BLaER1 treated with 17β-estradiol and CSF1 and Interleukin-3, amounts not matched to agents 10 nM and 100 nM (cell line): ENCODE results near the gene GAST.

Experiments
- H3K27ac ChIP-seq, 11 experiments: shearing (Covaris generic); formaldehyde crosslinking; 2 replicates each; pipeline ENCODE4 v1.8.1; 2022
- H3K27me3 ChIP-seq, 11 experiments: shearing (Covaris generic); formaldehyde crosslinking; 2 replicates each; pipeline ENCODE4 v1.8.1; 2022
- H3K36me3 ChIP-seq, 11 experiments: shearing (Covaris generic); formaldehyde crosslinking; 2 replicates each; pipeline ENCODE4 v1.8.1; 2022
- H3K4me1 ChIP-seq, 10 experiments: shearing (Covaris generic); formaldehyde crosslinking; 2 replicates each; pipeline ENCODE4 v1.8.1; 2022
- H3K4me2 ChIP-seq, 11 experiments: shearing (Covaris generic); formaldehyde crosslinking; 2 replicates each; pipeline ENCODE4 v1.8.1; 2022
- H3K4me3 ChIP-seq, 10 experiments: shearing (Covaris generic); formaldehyde crosslinking; 2 replicates each; pipeline ENCODE4 v1.8.1; 2022
- H3K9ac ChIP-seq, 11 experiments: shearing (Covaris generic); formaldehyde crosslinking; 2 replicates each; pipeline ENCODE4 v1.8.1; 2022
- H3K9me3 ChIP-seq, 11 experiments: shearing (Covaris generic); formaldehyde crosslinking; replicated peaks in 1 of 11; 2 replicates each; pipeline ENCODE4 v1.8.1; 2022
- H4K20me1 ChIP-seq, 11 experiments: shearing (Covaris generic); formaldehyde crosslinking; 2 replicates each; pipeline ENCODE4 v1.8.1; 2022
- Cebpa-rat ChIP-seq, 11 experiments: shearing (Covaris generic); IDR thresholded peaks; 2 replicates each; pipeline ENCODE4 v1.8.1; 2022

The GAST gene

DNA sequence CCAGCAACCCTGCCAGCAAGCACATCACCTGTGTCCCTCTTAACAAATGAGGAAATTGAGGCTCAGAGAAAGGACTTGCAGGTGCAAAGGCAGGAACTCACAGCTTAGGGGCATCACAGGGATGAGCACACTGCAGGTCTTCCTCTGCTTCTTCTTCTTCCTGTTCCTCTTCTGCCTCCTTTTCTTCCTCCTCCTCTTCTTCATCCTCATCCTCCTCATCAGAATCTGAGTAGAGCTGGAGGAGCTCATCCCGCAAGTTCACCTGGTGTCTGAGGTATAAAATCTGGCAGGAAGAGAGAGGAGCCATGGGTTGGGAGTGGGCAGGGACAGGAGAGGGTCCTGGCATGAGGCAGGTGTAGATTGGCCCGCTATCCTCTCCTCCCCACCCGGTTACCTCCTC, 19.7 kb downstream of the GAST start:
- Histone ChIP-seq H3K4me2 (peak overlapping the region in 8 of 11 experiments; percentile 0 to 45 (median 13); a peak in 3 of 22 replicates), H3K4me3 (no peak overlapping the region), H3K27ac (no peak overlapping the region), H3K9me3 (no peaks in the 10 kb centered on the region), H3K4me1 (peaks cover 36 to 71% (median 56%) of the 10 kb centered on the region in 10 experiments), H3K9ac (no peak overlapping the region), H3K27me3 (peaks cover 52 to 66% (median 62%) of the 10 kb centered on the region in 11 experiments), H3K36me3 (no peaks in the 10 kb centered on the region), H4K20me1 (peaks cover 0 to 13% (median 5%) of the 10 kb centered on the region in 11 experiments; a peak in 7 of 22 replicates)
- no peak for TF ChIP-seq Cebpa-rat (IDR thresholded peaks at IDR 0.05)

DNA sequence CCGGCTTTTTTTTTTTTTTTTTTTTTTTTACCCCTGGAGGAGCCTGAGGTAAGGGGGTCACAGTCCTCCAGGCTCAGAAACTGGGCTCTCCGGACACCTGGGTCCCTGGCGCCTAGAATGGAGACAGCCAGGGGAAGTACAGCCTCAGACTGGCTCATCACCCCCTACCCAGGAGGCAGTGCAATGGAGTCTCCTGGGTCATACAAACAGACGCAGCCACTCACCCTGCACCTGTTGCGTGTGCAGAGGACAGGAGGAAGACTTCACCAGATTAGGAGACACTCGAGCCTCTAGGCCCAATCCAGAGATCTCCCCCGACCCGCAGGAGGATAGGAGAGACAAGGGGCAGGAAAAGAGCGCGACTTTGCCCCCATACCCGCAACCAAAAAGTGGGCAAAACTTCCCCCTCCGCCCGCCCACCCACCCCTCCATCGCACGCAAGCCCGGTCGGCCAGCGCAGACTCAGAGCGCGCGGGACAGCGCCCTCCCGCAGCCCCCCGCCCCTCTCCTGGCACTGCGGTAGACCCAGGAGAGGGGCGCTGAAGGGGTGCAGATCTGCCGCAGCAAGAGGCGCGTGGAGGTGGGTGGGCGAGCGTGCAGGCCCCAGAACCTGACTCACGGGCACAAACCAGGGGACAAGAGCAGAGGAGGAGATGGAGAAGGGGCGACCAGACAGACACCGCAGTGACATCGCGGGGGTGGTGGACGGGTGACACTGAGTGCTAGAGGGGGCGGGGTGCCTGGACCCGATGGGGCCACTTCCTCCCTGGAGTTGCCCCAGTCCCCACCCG, 21.4 kb downstream of the GAST start:
- Histone ChIP-seq H3K9me3 (no peaks in the 10 kb centered on the region), H3K27ac (no peak overlapping the region), H3K4me1 (peaks cover 20 to 70% (median 54%) of the 10 kb centered on the region in 10 experiments), H4K20me1 (peaks cover 0 to 13% (median 5%) of the 10 kb centered on the region in 11 experiments; a peak in 7 of 22 replicates), H3K9ac (no peak overlapping the region), H3K4me3 (peak overlapping the region in 5 of 10 experiments; percentile 52 to 66 (median 58); a peak in 5 of 20 replicates), H3K4me2 (peak overlapping the region; percentile 66 to 98 (median 87); a peak in 18 of 22 replicates), H3K27me3 (peaks cover 61 to 75% (median 72%) of the 10 kb centered on the region in 11 experiments), H3K36me3 (no peaks in the 10 kb centered on the region)
- no peak for TF ChIP-seq Cebpa-rat (IDR thresholded peaks at IDR 0.05)

DNA sequence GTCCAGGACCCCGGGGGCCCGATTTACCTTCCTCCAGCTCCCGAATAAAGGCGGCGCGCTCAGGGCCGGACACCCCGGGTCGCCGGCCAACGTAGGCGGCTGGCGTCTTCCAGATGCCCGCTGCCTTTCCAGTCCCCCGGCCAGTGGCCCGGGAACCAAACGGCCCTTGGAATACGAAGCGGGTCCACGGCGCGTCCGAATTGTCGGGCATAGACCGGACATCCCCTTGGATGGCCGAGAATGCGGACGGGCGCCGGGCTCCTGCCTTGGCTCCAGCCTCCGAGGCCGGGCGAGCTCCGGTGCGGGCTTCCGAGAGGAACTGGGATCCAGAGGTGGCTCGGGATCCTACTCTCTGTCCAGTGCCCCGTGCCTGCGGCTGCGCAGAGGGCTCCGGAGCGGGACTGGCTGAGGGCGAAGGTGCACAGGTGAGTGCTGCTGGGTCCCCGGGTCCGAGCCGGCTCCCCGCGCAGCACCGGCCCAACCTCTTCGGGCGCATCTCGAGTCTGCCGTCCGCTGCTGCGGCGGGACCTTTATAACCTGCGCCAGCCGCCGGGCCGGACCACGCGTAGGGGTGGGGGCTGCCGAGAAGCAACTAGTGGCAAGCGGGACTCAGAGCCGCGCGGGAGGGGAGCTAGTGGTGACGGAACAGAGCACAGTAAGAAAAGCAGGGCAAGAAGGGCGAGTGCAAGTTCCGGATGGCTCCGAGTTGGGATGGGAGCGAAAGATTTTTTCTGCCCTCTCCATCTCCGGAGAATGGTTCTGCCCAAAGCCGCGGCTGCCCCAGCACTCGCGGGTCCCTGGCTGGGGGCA, 22.2 kb downstream of the GAST start, which contains the start of gene HAP1:
TSS of gene HAP1 (minus strand) at position 505 of the 810 bp plus-strand sequence. CDS start at position 496, 9 bp downstream.
- no peaks in the 10 kb centered on the region for H3K9me3 ChIP-seq
- H3K36me3 ChIP-seq, result no peaks in the 10 kb centered on the region
- peak within 1 kb of the TSS; percentile 66 to 98 (median 87) for H3K4me2 ChIP-seq
- H3K27ac ChIP-seq, result no peak within 1 kb of the TSS
- H3K4me3 ChIP-seq, result peak within 1 kb of the TSS; percentile 40 to 66 (median 54)
- peaks cover 0 to 13% (median 5%) of the 10 kb centered on the region in 11 experiments; a peak in 7 of 22 replicates for H4K20me1 ChIP-seq
- H3K27me3 ChIP-seq, result peaks cover 61 to 75% (median 72%) of the 10 kb centered on the region in 11 experiments
- peak within 1 kb of the TSS in 8 of 11 experiments; percentile 38 to 64 (median 60); a peak in 17 of 22 replicates for H3K9ac ChIP-seq
- peaks cover 20 to 71% (median 53%) of the 10 kb centered on the region in 10 experiments for H3K4me1 ChIP-seq
- TF ChIP-seq Cebpa-rat (IDR thresholded peaks at IDR 0.05), result no peak

DNA sequence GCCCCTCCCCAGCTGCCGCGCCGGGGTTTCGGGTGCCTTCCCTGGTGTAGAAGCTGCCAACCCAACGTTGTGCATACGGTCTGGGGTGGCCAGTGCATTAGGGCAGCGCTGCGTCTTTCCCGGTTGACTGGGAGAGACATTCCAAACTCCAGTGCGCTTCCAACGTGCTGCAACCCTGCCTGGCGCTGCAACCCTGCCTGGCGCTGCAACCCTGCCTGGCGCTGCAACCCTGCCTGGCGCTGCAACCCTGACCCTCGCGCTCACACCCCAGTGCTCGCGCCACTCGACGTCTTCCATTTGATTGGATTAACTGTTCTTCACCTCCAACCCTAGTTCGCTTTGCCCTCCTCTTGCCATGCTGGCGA, 22.8 kb downstream of the GAST start:
- H3K9ac ChIP-seq, result peak overlapping the region in 8 of 11 experiments; percentile 38 to 64 (median 60); a peak in 16 of 22 replicates
- H3K4me1 ChIP-seq, result peaks cover 20 to 73% (median 59%) of the 10 kb centered on the region in 10 experiments
- H3K27me3 ChIP-seq, result peaks cover 61 to 75% (median 72%) of the 10 kb centered on the region in 11 experiments
- peaks cover 0 to 13% (median 5%) of the 10 kb centered on the region in 11 experiments; a peak in 7 of 22 replicates for H4K20me1 ChIP-seq
- no peaks in the 10 kb centered on the region for H3K36me3 ChIP-seq
- peak overlapping the region; percentile 66 to 98 (median 87) for H3K4me2 ChIP-seq
- H3K27ac ChIP-seq, result no peak overlapping the region
- H3K9me3 ChIP-seq, result no peaks in the 10 kb centered on the region
- TF ChIP-seq Cebpa-rat (IDR thresholded peaks at IDR 0.05), result no peak
- peak overlapping the region; percentile 40 to 66 (median 54) for H3K4me3 ChIP-seq

DNA sequence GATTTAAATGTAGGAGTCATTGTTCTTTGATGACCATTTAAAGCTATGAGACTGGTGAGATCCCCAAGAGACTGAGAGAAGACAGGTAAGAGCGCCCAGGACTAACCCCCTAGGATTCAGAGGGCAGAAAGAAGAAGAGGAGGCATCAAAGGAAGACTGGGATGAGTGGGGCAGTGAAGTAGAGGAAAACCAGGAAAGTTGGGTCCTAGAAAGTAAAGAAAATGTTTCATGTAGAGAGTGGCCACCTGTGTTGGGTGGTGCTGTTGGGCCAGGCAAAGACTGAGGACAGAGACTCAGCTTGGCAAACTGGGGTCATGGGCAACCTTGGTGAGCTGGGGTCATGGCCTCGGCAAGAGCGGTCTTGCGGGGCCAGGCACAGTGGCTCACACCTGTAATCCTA, 23.6 kb downstream of the GAST start:
- H3K27ac ChIP-seq, result no peak overlapping the region
- H3K36me3 ChIP-seq, result no peaks in the 10 kb centered on the region
- no peak overlapping the region for H3K9ac ChIP-seq
- no peaks in the 10 kb centered on the region for H3K9me3 ChIP-seq
- no peak overlapping the region for H3K4me3 ChIP-seq
- peaks cover 61 to 71% (median 70%) of the 10 kb centered on the region in 11 experiments for H3K27me3 ChIP-seq
- peaks cover 0 to 13% (median 5%) of the 10 kb centered on the region in 11 experiments; a peak in 7 of 22 replicates for H4K20me1 ChIP-seq
- TF ChIP-seq Cebpa-rat (IDR thresholded peaks at IDR 0.05), result no peak
- no peak overlapping the region; a peak in 1 of 22 replicates for H3K4me2 ChIP-seq
- H3K4me1 ChIP-seq, result peaks cover 13 to 73% (median 59%) of the 10 kb centered on the region in 10 experiments

DNA sequence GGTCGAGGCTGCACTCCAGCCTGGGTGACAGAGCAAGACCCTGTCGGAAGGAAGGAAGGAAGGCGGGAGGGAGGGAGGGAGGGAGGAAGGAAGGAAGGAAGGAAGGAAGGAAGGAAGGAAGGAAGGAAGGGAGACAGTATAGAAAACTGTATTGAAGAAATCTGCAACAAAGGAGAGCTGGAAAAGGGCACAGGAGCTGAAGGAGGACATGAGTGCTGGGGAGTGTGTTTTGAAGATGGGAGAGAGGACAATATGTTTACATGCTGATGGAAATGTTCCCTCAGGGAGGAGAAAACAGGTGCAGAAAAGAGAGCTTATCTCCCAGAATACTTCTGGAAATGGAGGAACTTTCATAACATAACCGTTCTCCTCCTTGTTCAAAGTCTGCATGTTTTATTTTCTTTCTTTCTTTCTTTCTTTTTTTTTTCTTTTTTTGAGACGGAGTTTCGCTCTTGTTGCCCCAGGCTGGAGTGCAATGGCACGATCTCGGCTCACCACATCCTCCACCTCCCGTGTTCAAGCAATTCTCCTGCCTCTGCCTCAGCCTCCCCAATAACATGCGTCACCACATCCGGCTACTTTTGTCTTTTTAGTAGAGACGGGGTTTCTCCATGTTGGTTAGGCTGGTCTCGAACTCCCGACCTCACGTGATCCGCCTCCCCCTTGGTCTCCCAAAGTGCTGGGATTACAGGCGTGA, 25.0 kb downstream of the GAST start:
- no peaks in the 10 kb centered on the region for H3K36me3 ChIP-seq
- H3K27ac ChIP-seq, result no peak overlapping the region
- peaks cover 0 to 13% (median 0%) of the 10 kb centered on the region in 11 experiments; a peak in 6 of 22 replicates for H4K20me1 ChIP-seq
- H3K27me3 ChIP-seq, result peaks cover 55 to 57% (median 57%) of the 10 kb centered on the region in 11 experiments
- no peak overlapping the region for H3K4me3 ChIP-seq
- H3K4me1 ChIP-seq, result peaks cover 9 to 65% (median 50%) of the 10 kb centered on the region in 10 experiments
- peak overlapping the region in 8 of 11 experiments; percentile 30 to 65 (median 40); a peak in 14 of 22 replicates for H3K4me2 ChIP-seq
- H3K9me3 ChIP-seq, result no peaks in the 10 kb centered on the region
- no peak overlapping the region for H3K9ac ChIP-seq
- TF ChIP-seq Cebpa-rat (IDR thresholded peaks at IDR 0.05), result no peak

DNA sequence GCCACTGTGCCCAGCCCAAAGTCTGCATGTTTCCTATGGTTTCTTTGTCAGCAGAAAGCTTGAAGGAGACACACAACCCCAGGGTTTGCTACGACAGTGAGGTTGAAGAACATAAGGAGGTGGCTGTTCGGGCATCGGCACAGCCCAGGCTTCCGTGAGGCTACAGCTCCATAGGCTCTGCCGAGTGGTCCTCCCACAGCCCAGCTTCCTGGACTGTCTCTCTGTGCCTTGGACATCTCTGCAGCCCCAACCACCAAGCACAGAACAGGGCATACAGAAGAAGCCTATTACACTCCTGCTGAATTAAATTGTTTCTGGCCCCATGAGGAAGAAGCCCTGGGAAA, 25.5 kb downstream of the GAST start:
- Histone ChIP-seq H3K4me1 (peaks cover 9 to 64% (median 50%) of the 10 kb centered on the region in 10 experiments), H4K20me1 (peaks cover 0 to 13% (median 0%) of the 10 kb centered on the region in 11 experiments; a peak in 6 of 22 replicates), H3K27ac (no peak overlapping the region), H3K27me3 (peaks cover 50 to 52% (median 51%) of the 10 kb centered on the region in 11 experiments), H3K4me3 (no peak overlapping the region), H3K36me3 (no peaks in the 10 kb centered on the region), H3K9me3 (no peaks in the 10 kb centered on the region), H3K9ac (no peak overlapping the region; a peak in 1 of 22 replicates), H3K4me2 (peak overlapping the region in 7 of 11 experiments; percentile 32 to 65 (median 40); a peak in 14 of 22 replicates)
- TF ChIP-seq Cebpa-rat (IDR thresholded peaks at IDR 0.05), result no peak
